Mammary epithelial cell (primary cell): ENCODE results near the gene CMSS1.

Experiments
- CTCF ChIP-seq, 2 donors: IDR thresholded peaks in 1 of 2; conservative IDR thresholded peaks in 1 of 2; 2 replicates each; pipeline ENCODE4 v1.5.1; 2011 to 2012; ENCODE audit warnings: inconsistent platforms in 2 of 2, low read length in 2 of 2, mild to moderate bottlenecking in 2 of 2, control low read depth in 1 of 2, low read depth in 1 of 2; ENCODE audit not compliant: insufficient read depth in 1 of 2; ENCODE audit errors: extremely low read depth in 1 of 2
- EZH2 ChIP-seq: IDR thresholded peaks from 2 replicates; pipeline ENCODE4 v1.6.1; 2012; ENCODE audit warnings: low read length, inconsistent platforms, borderline replicate concordance

GRCh38 chr3:99966662-99967416, 149.2 kb downstream of the CMSS1 start:
- no peak for TF ChIP-seq EZH2
- TF ChIP-seq CTCF (conservative IDR thresholded peaks at IDR 0.05 in 1 of 2, IDR thresholded peaks at IDR 0.05 in 1 of 2; ENCODE audit: extremely low read depth in 1 of 2, insufficient read depth in 1 of 2, low read depth in 1 of 2, low read length in 2 of 2) = no peak
